Thyroid gland (tissue), 4 donors: Measurements from ENCODE around the gene TRAF7. TPM values are rescaled to one million over a fixed set of nuclear protein-coding genes. Genes with fewer than 3 reads are reported as not detected.
A peak's percentile ranks its signal among the peaks of the same experiment; 100 is the strongest.
"Not testable (repeated sequence)": the region's sequence is repeated elsewhere in the genome, so short reads cannot be mapped to it uniquely, and the experiment has no call there.

Experiments
- DNase-seq, 2 donors: peaks; one replicate each; pipeline ENCODE4 v3.0.0-alpha.2; 2019
- H3K27ac ChIP-seq, 3 donors: fragments of 200-600 bp; sonication (generic); 1 replicate in 2 of 3; 2 replicates in 1 of 3; pipeline ENCODE4 v1.5.1; 2016 to 2019; ENCODE audit warnings: mild to moderate bottlenecking in 1 of 3, moderate library complexity in 1 of 3
- H3K27me3 ChIP-seq: fragments of 200-600 bp; sonication (generic); one replicate; pipeline ENCODE4 v1.5.1; 2019
- H3K36me3 ChIP-seq, 2 donors: fragments of 200-600 bp; sonication (generic); one replicate each; pipeline ENCODE4 v1.5.1; 2016 to 2019
- H3K4me1 ChIP-seq, 2 donors: fragments of 200-600 bp; sonication (generic); one replicate each; pipeline ENCODE4 v1.5.1; 2017 to 2019
- H3K4me3 ChIP-seq, 3 donors: fragments of 200-600 bp; sonication (generic); replicated peaks in 1 of 3; 1 replicate in 2 of 3; 2 replicates in 1 of 3; pipeline ENCODE4 v1.5.1; 2016; ENCODE audit warnings: mild to moderate bottlenecking in 1 of 3
- H3K9me3 ChIP-seq: fragments of 200-600 bp; sonication (generic); one replicate; pipeline ENCODE4 v1.5.1; 2017
- CTCF ChIP-seq, 6 experiments: fragments of 200-600 bp in 3 of 6; fragments of 450-650 bp in 3 of 6; sonication (generic) in 3 of 6; IDR thresholded peaks; one replicate each; pipeline ENCODE4 v1.5.1; 2016 to 2019; ENCODE audit warnings: antibody characterized with exemption in 6 of 6, mild to moderate bottlenecking in 2 of 6, inconsistent platforms in 1 of 6, moderate library complexity in 1 of 6
- POLR2A ChIP-seq, 2 donors: fragments of 450-650 bp; IDR thresholded peaks; one replicate each; pipeline ENCODE4 v1.6.1; 2017; ENCODE audit warnings: antibody characterized with exemption in 2 of 2, mild to moderate bottlenecking in 2 of 2, moderate library complexity in 1 of 2
- WGBS, 2 donors: methylation state at CpG; one replicate each; pipeline ENCODE4 v1.1.5; 2017; 5-methylcytosine and 5-hydroxymethylcytosine counted together
- intact Hi-C: fragments of 100-400 bp; cut with DNase I; formaldehyde crosslinking; loops from one replicate; pipeline ENCODE4 v1.15.1; 2023
- total RNA-seq, 4 donors: library from RNA; depleted of rRNA; stranded (reverse); fragments of >200 nt; gene quantifications; one replicate each; pipeline ENCODE4 v1.2.3, GENCODE V29; 2016

The TRAF7 gene
- total RNA-seq, 4 donors from 2014 or later, result 27.7 to 51.9 (median 41.5) TPM

- H3K27ac ChIP-seq, result no peak overlapping the region
- WGBS, 2 donors, result 86 to 94% methylated on average over 6 of the region's 6 CpGs
- intact Hi-C loops, result no loop called here
- H3K4me1 ChIP-seq, result peaks cover 12 to 13% of the 10 kb centered on the region in 2 donors
- H3K4me3 ChIP-seq, result no peak overlapping the region
- no peaks in the 10 kb centered on the region for H3K9me3 ChIP-seq
- H3K36me3 ChIP-seq, result no peaks in the 10 kb centered on the region
- no peak for DNase-seq
- no peak for TF ChIP-seq POLR2A (IDR thresholded peaks at IDR 0.05)
- H3K27me3 ChIP-seq, result no peaks in the 10 kb centered on the region
Measured at GRCh38 chr16:2200313-2200712, 44.7 kb downstream of the TRAF7 start.

- H3K4me1 ChIP-seq, result peaks cover 12 to 14% of the 10 kb centered on the region in 2 donors
- H3K9me3 ChIP-seq, intact Hi-C loops, DNase-seq, H3K36me3 ChIP-seq, H3K27me3 ChIP-seq, H3K27ac ChIP-seq, H3K4me3 ChIP-seq: not testable (repeated sequence)
- WGBS, 2 donors, result 93 to 96% methylated on average over 8 of the region's 8 CpGs
Measured at GRCh38 chr16:2203119-2203688, 47.6 kb downstream of the TRAF7 start.

- Histone ChIP-seq H3K4me1 (peaks cover 12 to 14% of the 10 kb centered on the region in 2 donors), H3K9me3 (no peaks in the 10 kb centered on the region), H3K36me3 (peaks cover 17 to 20% of the 10 kb centered on the region in 2 donors), H3K4me3 (peak overlapping the region; percentile 75 to 92 (median 90)), H3K27me3 (no peaks in the 10 kb centered on the region), H3K27ac (peak overlapping the region; percentile 99)
- intact Hi-C loops, result no loop called here
- WGBS, 2 donors, result 78 to 79% methylated on average over 13 of the region's 13 CpGs
- no peak for TF ChIP-seq CTCF (IDR thresholded peaks at IDR 0.05)
- TF ChIP-seq POLR2A (IDR thresholded peaks at IDR 0.05), result no peak
- no peak for DNase-seq
Measured at GRCh38 chr16:2204416-2205103, 49.0 kb downstream of the TRAF7 start.

- intact Hi-C loops, result no loop called here
- TF ChIP-seq POLR2A (IDR thresholded peaks at IDR 0.05), result peak; percentile 46 to 78
- TF ChIP-seq CTCF (IDR thresholded peaks at IDR 0.05), result peak in 1 of 6 experiments; percentile 17
- DNase-seq, result peak; percentile 81 to 85
- Histone ChIP-seq H3K36me3 (peaks cover 17 to 20% of the 10 kb centered on the region in 2 donors), H3K9me3 (no peaks in the 10 kb centered on the region), H3K4me3 (peak within 1 kb of the TSS; percentile 75 to 92 (median 90)), H3K27ac (peak within 1 kb of the TSS; percentile 99), H3K27me3 (no peaks in the 10 kb centered on the region), H3K4me1 (peaks cover 12 to 14% of the 10 kb centered on the region in 2 donors)
- 0 to 2% methylated on average over 15 to 19 of the region's 93 CpGs for WGBS, 2 donors
Measured at GRCh38 chr16:2205104-2205966, 49.8 kb downstream of the TRAF7 start, which contains the start of gene MLST8. Gene MLST8, plus strand, starts transcription at chr16:2205454. Its CDS starts 632 bp downstream, at chr16:2206086.

GRCh38 chr16:2205967-2206313 is 50.4 kb downstream of the TRAF7 start:
- intact Hi-C loops, result no loop called here
- no peak for TF ChIP-seq CTCF (IDR thresholded peaks at IDR 0.05)
- no peak for TF ChIP-seq POLR2A (IDR thresholded peaks at IDR 0.05)

More at GRCh38 chr16:2205967-2206313, 50.4 kb downstream of the TRAF7 start:
- WGBS, 2 donors, result 0% methylated on average over 1 of the region's 16 CpGs; no CpG with 5 or more reads in 1 of the 2 donors
- no peak for DNase-seq
- H3K4me3 ChIP-seq, result peak overlapping the region; percentile 75 to 92 (median 90)
- H3K36me3 ChIP-seq, result peaks cover 17 to 20% of the 10 kb centered on the region in 2 donors
- H3K9me3 ChIP-seq, result no peaks in the 10 kb centered on the region
- H3K4me1 ChIP-seq, result peaks cover 12 to 14% of the 10 kb centered on the region in 2 donors
- H3K27me3 ChIP-seq, result no peaks in the 10 kb centered on the region
- H3K27ac ChIP-seq, result peak overlapping the region; percentile 99
